ENCODE data around the gene GPC5.

GRCh38 chr13:91747186-91747585, 348.8 kb downstream of the GPC5 start:
- TF ChIP-seq CTCF (IDR thresholded peaks at IDR 0.05) (no peak), POLR2A (IDR thresholded peaks at IDR 0.05) (no peak)

Data from uterus (tissue), 2 donors.